K562 (cell line): ENCODE data around the gene TIMP1. TPM values are rescaled to one million over a fixed set of nuclear protein-coding genes. Genes with fewer than 3 reads are reported as not detected.
A peak's percentile ranks its signal among the peaks of the same experiment; 100 is the strongest.

Source experiments
- ARHGAP35 ChIP-seq: fragments of 450-650 bp; IDR thresholded peaks from 2 replicates; pipeline ENCODE4 v1.6.1; 2018; ENCODE audit not compliant: partially characterized antibody
- CHCHD3 ChIP-seq: fragments of 250-450 bp; sonication (Bioruptor Pico); IDR thresholded peaks from 2 replicates; pipeline ENCODE4 v2.1.2; 2022; ENCODE audit warnings: mild to moderate bottlenecking
- DDX20 ChIP-seq: fragments of 450-650 bp; IDR thresholded peaks from 2 replicates; pipeline ENCODE4 v1.6.1; 2016; ENCODE audit warnings: missing genetic modification characterization, low read depth, mild to moderate bottlenecking, missing compliant biosample characterization, moderate library complexity
- FIP1L1 ChIP-seq: fragments of 200-400 bp; formaldehyde crosslinking; IDR thresholded peaks from 2 replicates; pipeline ENCODE4 v1.6.1; 2018; ENCODE audit warnings: mild to moderate bottlenecking, low read depth, low read length; ENCODE audit not compliant: poor library complexity, severe bottlenecking
- GTF2E2 ChIP-seq: fragments of 200-800 bp; sonication (Bioruptor generic); IDR thresholded peaks from 2 replicates; pipeline ENCODE4 v1.6.1; 2016; ENCODE audit warnings: missing genetic modification characterization, missing compliant biosample characterization
- HNRNPK ChIP-seq: fragments of 200-400 bp; formaldehyde crosslinking; IDR thresholded peaks from one replicate; pipeline ENCODE4 v1.6.1; 2018; ENCODE audit warnings: mild to moderate bottlenecking, low read depth, low read length; ENCODE audit not compliant: poor library complexity, severe bottlenecking
- ILF3 ChIP-seq: fragments of 450-650 bp; IDR thresholded peaks from 2 replicates; pipeline ENCODE4 v1.6.1; 2018; ENCODE audit warnings: antibody characterized with exemption, mild to moderate bottlenecking, moderate library complexity, borderline replicate concordance
- KLF1 ChIP-seq: fragments of 450-650 bp; IDR thresholded peaks from 2 replicates; pipeline ENCODE4 v1.6.1; 2016; ENCODE audit warnings: missing genetic modification characterization, missing compliant biosample characterization
- NELFE ChIP-seq: IDR thresholded peaks from 2 replicates; pipeline ENCODE4 v1.6.1; 2011; ENCODE audit warnings: mild to moderate bottlenecking; ENCODE audit not compliant: insufficient read depth, insufficient read length
- RBM25 ChIP-seq: fragments of 200-400 bp; formaldehyde crosslinking; IDR thresholded peaks from 2 replicates; pipeline ENCODE4 v1.6.1; 2018; ENCODE audit warnings: low read length, low read depth, moderate library complexity; ENCODE audit not compliant: severe bottlenecking
- TCFL5 ChIP-seq: fragments of 250-450 bp; sonication (Bioruptor Pico); conservative IDR thresholded peaks from 2 replicates; pipeline ENCODE4 v1.6.1; 2021; ENCODE audit warnings: mild to moderate bottlenecking, moderate library complexity, matching md5 sums
- TEAD1 ChIP-seq, 2 experiments: fragments of 450-650 bp in 1 of 2; sonication (generic) in 1 of 2; formaldehyde crosslinking; IDR thresholded peaks; 2 replicates each; pipeline versions ENCODE4 v1.4.0 to v1.8.0; 2020 to 2022; ENCODE audit warnings: mild to moderate bottlenecking in 2 of 2, missing genetic modification reagents in 1 of 2
- ZBTB2 ChIP-seq: fragments of 450-650 bp; IDR thresholded peaks from 2 replicates; pipeline ENCODE4 v1.6.1; 2016; ENCODE audit warnings: antibody characterized with exemption
- ZC3H8 ChIP-seq: fragments of 450-650 bp; IDR thresholded peaks from 2 replicates; pipeline ENCODE4 v1.6.1; 2017
- ZNF277 ChIP-seq: fragments of 250-450 bp; sonication (Bioruptor Pico); IDR thresholded peaks from 2 replicates; pipeline ENCODE4 v1.8.0; 2022; ENCODE audit warnings: inconsistent platforms, mild to moderate bottlenecking, moderate library complexity, borderline replicate concordance
- polyA plus RNA-seq, 8 experiments: library from polyadenylated mRNA; depleted of rRNA in 4 of 8; stranded (reverse) in 5 of 8; unstranded in 3 of 8; fragments of >200 nt; fragmentation: Nextera tagmentation in 2 of 8; fragmentation: Illumina TruSeq in 1 of 8; extraction: Ambion mirVana in 2 of 8; extraction: Trizol in 1 of 8; gene quantifications; 2 replicates each; pipeline versions ENCODE4 v1.2.1 to v1.2.3, GENCODE V29; 2011 to 2014; ENCODE audit warnings: inconsistent platforms in 1 of 8, missing spikeins in 1 of 8
- total RNA-seq, 7 experiments: library from RNA; depleted of rRNA in 6 of 7; stranded (reverse); fragments of >200 nt in 6 of 7; fragmentation: Illumina TruSeq in 2 of 7; extraction: Trizol in 2 of 7; gene quantifications; 2 replicates each; pipeline versions ENCODE4 v1.2.1 to v1.2.3, GENCODE V29; 2011 to 2021; ENCODE audit warnings: low replicate concordance in 1 of 7
- TF ChIP-seq, protein P1 (sequence below): fragments of 250-450 bp; sonication (Bioruptor Pico); IDR thresholded peaks from 2 replicates; pipeline ENCODE4 v1.4.0; 2020
- TF ChIP-seq, protein P2 (sequence below): sonication (generic); formaldehyde crosslinking; IDR thresholded peaks from 2 replicates; pipeline ENCODE4 v1.4.0; 2020; ENCODE audit warnings: mild to moderate bottlenecking, missing genetic modification reagents

The TIMP1 gene
- total and polyA plus RNA-seq, 9 of the 15 experiments (the other 6 are each of a cell fraction or from before 2014, with no cell fraction given): 115 to 699 (median 273) TPM

DNA sequence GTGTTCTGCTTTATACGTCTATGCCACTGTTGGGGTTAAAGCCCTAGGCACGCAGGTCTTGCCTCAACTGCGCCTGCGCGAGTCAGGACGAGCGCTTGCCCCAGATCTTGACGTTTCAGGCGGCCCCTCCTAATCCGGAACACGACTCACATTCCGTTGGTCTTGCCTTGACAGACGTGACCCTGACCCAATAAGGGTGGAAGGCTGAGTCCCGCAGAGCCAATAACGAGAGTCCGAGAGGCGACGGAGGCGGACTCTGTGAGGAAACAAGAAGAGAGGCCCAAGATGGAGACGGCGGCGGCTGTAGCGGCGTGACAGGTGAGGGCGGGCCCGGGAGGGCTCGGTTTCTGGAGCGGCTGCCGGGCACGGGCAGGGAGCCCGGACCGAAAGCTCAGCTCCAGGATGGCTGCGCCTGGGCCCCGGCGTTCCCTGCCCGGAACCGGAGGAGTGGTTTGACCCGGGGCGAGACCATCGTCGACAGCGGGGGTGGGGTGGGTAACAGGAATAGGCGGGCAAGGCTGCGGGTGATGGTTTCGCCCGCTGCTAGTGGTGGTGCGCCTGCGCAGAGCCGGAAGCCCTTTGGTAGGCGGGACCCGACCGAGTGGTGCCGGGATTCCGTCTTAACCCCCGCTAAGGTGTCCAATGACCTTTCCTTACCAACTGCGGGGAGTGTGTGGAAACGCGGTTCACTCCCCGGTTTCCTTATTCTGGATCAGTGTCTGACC is 21.1 kb upstream of the TIMP1 start, which contains the start of gene ARAF (continued):
- no peak for TF ChIP-seq CHCHD3
- TF ChIP-seq NELFE: no peak
- no peak for TF ChIP-seq ILF3
- TF ChIP-seq ZBTB2: peak; percentile 85
- TF ChIP-seq ZC3H8: no peak
- TF ChIP-seq TCFL5 (CRISPR knock-in tag): no peak
- 0 out of 2 replicates have a peak, but pooled peaks have one; percentile 18 for TF ChIP-seq GTF2E2 (tag)
- TF ChIP-seq, protein P1, sequence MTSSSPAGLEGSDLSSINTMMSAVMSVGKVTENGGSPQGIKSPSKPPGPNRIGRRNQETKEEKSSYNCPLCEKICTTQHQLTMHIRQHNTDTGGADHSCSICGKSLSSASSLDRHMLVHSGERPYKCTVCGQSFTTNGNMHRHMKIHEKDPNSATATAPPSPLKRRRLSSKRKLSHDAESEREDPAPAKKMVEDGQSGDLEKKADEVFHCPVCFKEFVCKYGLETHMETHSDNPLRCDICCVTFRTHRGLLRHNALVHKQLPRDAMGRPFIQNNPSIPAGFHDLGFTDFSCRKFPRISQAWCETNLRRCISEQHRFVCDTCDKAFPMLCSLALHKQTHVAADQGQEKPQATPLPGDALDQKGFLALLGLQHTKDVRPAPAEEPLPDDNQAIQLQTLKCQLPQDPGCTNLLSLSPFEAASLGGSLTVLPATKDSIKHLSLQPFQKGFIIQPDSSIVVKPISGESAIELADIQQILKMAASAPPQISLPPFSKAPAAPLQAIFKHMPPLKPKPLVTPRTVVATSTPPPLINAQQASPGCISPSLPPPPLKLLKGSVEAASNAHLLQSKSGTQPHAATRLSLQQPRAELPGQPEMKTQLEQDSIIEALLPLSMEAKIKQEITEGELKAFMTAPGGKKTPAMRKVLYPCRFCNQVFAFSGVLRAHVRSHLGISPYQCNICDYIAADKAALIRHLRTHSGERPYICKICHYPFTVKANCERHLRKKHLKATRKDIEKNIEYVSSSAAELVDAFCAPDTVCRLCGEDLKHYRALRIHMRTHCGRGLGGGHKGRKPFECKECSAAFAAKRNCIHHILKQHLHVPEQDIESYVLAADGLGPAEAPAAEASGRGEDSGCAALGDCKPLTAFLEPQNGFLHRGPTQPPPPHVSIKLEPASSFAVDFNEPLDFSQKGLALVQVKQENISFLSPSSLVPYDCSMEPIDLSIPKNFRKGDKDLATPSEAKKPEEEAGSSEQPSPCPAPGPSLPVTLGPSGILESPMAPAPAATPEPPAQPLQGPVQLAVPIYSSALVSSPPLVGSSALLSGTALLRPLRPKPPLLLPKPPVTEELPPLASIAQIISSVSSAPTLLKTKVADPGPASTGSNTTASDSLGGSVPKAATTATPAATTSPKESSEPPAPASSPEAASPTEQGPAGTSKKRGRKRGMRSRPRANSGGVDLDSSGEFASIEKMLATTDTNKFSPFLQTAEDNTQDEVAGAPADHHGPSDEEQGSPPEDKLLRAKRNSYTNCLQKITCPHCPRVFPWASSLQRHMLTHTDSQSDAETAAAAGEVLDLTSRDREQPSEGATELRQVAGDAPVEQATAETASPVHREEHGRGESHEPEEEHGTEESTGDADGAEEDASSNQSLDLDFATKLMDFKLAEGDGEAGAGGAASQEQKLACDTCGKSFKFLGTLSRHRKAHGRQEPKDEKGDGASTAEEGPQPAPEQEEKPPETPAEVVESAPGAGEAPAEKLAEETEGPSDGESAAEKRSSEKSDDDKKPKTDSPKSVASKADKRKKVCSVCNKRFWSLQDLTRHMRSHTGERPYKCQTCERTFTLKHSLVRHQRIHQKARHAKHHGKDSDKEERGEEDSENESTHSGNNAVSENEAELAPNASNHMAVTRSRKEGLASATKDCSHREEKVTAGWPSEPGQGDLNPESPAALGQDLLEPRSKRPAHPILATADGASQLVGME: no peak
- no peak for TF ChIP-seq ARHGAP35
- TF ChIP-seq KLF1 (tag): no peak
- TF ChIP-seq, protein P2, sequence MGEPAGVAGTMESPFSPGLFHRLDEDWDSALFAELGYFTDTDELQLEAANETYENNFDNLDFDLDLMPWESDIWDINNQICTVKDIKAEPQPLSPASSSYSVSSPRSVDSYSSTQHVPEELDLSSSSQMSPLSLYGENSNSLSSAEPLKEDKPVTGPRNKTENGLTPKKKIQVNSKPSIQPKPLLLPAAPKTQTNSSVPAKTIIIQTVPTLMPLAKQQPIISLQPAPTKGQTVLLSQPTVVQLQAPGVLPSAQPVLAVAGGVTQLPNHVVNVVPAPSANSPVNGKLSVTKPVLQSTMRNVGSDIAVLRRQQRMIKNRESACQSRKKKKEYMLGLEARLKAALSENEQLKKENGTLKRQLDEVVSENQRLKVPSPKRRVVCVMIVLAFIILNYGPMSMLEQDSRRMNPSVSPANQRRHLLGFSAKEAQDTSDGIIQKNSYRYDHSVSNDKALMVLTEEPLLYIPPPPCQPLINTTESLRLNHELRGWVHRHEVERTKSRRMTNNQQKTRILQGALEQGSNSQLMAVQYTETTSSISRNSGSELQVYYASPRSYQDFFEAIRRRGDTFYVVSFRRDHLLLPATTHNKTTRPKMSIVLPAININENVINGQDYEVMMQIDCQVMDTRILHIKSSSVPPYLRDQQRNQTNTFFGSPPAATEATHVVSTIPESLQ (CRISPR knock-in tag): no peak
- no peak for TF ChIP-seq ZNF277 (CRISPR knock-in tag)
- peak; percentile 64 for TF ChIP-seq FIP1L1
- peak in 1 of 2 experiments; percentile 86; a peak in 2 of 4 replicates for TF ChIP-seq TEAD1 (CRISPR knock-in tag; IDR thresholded peaks at IDR 0.05)
- peak; percentile 62 for TF ChIP-seq RBM25
- no peak for TF ChIP-seq DDX20 (tag)
- no peak for TF ChIP-seq HNRNPK
